AG08395 (cell line): Measurements from ENCODE around the gene FDXACB1.

ENCODE experiments used
- DNase-seq: peaks from one replicate; pipeline ENCODE4 v3.0.0; 2012; ENCODE audit warnings: mixed read lengths, low spot score

Gene FDXACB1, protein sequence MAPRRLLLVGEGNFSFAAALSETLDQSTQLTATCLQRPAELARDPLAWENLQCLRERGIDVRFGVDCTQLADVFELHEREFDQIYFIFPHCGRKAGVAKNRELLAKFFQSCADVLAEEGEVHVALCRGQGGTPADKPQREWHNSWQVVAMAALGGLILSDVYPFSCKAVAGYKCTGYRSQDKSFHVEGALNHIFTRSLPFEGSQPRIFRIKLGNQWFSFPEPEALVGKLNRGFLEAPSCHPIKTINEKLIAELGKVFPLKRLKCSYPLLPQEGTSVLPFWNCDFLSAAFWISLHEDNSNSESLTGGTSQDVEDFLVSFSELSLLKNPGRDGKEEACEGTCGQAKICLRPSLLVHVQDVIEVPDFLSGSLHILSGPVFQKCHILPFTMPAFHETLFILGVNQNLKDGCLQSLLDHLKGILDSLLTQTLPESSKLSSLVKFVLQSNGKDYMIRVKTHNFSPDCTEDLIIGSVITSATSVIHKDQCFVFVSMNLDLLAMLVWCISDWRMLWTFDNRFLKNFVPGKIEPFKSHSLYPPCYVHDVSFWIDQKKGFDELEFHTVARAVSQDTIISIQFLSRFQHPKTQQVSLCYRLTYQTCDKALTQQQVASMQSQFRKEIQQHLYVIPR

DNA sequence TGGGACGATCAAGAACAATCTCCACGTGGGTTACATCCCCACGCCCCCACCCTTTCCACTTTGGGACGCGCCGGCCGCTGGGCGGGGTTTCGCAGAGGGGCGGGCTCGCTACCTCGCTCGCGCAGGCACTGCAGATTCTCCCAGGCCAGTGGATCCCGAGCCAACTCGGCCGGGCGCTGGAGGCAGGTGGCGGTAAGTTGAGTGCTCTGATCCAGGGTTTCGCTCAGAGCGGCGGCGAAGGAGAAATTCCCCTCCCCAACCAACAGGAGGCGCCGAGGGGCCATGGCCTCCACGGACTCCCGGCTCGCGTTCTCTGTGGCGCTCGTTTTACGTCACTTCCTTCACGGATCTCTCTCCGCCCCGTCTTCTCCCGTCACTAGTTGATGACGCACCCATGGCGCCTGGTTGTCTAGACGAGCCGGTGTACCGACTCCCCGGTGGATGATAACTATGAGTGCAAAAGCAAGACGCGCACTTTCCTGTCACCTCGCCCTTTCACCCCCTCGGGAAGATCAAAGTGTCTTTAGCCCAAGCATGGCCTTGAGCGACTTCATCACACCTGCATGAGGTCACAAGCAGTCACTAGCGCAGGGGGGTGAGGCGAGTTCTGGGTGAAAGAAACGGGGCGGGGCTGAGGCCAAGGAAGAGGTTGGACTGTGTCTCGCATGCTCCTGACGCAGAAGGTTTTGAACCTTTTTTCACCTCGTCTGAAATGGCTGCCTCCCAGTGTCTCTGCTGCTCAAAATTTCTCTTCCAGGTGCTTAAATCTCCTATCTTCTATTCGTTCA lies at the start of gene FDXACB1, which contains the start of gene CFAP68:
FDXACB1 (minus strand) TSS at position 317 of the 788 bp plus-strand sequence; CDS start at position 284, 33 bp downstream.
CFAP68 (plus strand) TSS at position 693 of the 788 bp plus-strand sequence; CDS start at position 713, 20 bp downstream.
- peak; percentile 97 for DNase-seq

DNA sequence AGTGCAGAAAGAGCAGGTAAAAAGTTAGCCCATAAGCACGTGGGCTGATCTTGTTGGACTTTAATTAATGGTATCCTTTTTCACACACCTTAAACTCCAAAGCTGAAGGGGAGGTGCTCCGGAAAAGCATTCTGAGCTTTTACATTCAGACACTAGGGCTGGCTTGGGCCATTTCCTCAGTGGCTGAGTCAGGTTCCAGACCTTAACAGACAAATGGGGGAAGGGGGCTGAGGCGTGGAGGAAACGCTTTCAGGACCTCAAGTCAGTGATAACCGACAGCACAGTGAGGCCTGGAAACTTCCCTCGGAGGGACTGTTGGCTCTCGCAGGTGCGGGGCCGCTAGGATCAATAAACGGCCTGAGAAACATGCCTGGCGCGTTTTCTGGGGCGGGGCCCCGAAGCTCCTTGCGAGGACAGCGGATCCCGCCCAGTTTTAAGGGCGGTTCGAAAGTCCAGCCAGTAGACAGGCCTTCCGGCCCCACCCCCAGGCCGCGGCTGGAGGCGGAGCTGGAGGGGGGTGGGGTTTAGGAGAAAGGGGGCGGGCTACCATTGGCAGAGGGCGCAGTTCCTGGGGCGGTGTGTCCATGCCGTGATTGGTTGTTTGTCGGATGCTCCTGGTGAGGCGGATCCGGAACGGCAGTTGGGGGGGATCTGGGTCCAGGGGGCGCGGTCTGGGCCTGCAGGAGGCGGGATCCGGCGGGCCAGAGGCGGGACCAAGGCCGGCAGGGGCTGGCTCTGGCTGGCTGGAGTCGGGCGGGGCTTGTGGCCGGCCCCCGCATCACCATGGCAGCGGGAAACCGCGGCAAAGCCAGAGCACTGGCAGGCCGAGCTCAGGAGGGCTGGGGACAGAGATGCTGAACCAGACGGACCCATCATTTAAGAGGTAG lies 47.8 kb upstream of the FDXACB1 start:
- peak; percentile 98 for DNase-seq

DNA sequence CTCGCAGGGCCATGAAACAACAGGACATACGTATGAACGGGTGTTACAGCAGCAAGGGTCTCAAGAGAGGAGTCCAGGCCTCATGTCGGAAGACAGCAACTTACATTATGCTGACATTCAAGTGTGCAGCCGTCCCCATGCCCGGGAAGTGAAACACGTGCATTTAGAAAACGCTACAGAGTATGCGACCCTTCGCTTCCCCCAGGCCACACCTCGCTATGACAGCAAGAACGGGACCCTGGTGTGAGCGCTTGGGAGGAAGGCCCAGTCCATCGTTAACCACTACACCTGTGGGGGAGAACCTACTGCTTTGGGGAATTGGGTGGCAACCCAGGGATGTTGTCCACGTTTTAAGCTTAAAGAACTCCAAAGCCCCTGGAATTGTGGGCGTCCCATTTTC lies 47.0 kb upstream of the FDXACB1 start:
- DNase-seq: no peak

DNA sequence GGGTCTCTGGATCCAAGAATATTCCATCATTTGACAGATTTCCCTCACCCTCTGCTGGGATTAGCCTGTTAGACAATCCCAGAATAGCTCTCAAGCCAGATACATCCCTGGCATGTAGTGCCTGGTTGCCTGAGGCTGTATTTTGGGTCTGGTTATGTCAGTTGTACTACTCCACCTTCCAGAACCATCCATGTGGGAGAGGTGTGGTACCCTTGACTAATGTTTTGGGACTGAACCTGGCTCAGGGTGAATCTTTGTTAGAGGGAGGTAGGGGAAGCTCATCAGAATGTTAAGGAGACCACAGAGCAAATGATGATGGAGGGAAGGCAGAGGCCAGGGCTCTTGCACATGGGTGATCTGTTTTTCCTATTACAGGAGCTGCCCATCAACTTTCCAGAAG lies 45.0 kb upstream of the FDXACB1 start:
- DNase-seq: no peak

DNA sequence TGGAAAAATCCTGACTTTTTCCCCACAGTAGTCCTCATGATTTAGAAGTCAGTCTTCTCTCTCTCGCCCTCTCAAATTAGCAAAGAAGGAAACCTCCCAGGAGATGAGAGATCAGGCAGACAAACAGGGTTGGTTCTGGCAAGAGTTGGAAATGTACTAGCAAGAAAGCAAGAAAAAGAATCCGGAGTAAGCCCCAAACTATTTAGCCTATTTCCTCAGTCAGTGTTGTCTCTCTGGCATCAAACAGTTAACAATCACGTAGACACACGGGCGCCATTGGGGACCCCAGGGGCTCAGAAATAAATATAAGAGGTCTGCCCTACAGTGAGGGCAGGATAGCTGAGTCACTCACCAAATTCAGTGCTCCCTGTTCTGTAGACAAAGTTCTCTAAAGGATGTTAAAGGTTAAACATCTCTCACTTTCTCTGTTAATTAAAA lies 44.4 kb upstream of the FDXACB1 start:
- peak; percentile 35 for DNase-seq

DNA sequence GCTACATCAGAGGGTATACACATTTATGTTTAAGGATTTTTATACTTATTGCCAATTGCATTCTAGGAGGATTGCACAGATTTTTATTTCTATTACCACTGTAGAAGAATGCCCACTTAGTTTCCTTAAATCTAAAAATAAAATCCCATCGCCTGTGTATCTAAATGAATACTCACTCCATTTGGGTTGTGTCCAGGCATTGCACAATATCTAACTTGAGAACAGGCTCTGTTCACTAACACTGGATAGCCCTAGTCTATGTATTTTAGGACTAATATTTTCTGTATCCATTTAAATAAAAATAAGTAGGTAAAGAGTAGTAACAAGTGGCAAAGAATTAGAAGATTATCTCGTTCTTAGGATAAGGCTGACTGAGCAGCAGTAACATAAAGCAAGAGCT lies 43.8 kb upstream of the FDXACB1 start:
- peak; percentile 70 for DNase-seq

DNA sequence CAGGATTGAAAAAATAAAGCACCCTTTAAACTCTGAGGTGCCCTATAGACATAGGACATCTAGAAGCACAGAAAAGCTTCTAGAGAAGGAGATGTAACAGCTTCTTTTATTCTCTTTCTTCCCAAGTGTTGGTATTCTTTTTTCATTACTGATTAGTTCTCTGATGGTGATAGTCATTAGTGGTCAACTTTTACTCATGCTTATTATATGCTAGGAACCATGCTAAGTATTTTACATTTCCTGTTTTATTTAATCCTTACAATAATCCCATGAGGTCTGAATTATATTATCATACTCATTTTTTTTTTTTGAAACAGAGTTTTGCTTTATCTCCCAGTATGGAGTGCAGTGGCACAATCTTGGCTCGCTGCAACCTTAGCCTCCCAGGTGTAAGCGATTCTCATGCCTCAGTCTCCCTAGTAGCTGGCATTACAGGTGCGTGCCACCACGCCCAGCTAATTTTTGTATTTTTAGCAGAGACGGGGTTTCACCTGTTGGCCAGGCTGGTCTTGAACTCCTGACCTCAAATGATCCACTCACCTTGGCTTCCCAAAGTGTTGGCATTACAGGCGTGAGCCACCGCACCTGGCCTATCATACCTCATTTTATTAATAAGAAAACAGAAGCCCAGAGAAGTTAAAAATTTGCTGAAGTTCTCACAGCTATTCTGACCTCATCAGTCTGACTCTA lies 42.7 kb upstream of the FDXACB1 start:
- DNase-seq: no peak

DNA sequence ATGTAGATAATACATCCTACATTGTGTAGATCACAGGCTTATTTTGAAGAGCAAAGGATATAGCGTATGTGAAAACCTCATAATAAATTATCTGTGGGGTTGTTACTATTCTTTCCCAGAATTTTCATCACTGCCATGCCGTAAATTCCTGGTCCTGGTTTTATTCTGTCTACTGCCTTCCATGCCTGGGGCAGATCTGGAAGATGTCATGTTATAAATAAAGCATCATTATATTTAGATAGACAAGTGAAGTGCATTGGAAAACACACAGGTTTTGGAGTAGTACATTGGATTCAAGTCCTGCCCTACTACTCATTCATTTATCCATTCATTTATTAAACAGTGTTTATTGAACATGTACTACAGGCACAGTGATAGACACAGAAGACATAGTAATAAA lies 41.9 kb upstream of the FDXACB1 start:
- DNase-seq: no peak

DNA sequence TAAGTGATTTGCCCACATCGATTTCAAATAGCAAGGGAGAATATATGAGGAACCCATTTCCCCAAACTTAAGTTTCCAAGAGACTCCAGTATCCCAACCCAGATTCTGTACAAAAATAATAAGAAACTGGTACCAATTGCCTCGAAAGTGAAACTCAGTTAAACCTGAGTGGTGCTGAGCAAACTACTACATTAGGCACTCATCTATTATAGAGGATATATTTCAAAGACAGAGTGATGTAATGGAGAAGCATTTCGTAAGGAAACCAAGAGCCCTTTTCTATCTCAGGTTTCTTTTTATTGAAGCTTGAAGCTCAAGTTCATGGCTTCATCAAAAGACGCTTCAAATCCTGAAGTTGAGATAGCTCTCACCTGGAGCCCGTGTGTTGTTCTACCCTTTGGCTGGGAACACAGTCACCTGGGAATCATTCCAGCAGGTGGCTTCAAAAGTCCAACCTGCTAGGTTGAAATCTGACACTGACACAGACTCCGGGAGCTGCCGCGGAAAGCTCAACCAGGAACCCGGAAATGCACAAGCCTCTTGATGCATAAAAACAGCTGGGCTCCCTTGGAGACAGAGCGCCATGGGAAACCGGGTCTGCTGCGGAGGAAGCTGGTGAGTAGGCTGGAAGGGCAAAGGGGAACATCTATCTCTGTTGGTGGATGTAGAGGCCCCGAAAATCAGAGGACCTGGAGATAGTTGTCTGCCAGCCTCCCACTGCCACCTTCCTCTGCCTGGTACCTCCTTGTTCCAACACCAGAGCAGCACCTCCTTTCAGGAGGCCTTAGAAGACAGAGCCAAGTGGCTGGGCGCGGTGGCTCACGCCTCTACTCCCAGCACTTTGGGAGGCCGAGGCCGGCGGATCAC lies 39.7 kb upstream of the FDXACB1 start, which contains the start of gene C11orf52:
C11orf52 (plus strand) TSS at position 524 of the 867 bp plus-strand sequence; CDS start at position 584, 60 bp downstream.
- DNase-seq: no peak

DNA sequence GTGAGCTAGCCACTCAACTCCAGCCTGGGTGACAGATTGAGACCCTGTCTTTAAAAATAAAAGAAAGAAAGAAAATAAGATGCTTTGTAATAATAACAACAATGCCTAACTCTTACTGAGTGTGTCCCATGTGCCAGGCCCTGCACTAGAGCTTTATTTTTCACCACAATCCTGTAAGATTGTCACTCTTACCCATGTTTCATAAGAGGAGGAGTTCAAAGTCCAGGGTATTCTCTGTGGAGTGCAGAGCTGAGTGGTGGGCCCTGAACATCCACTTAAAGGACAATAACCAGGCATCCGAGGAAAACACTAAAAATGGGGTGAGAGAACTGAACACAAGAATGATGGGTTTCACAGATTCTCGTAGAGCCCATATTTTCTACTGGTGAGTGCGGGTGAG lies 38.8 kb upstream of the FDXACB1 start:
- no peak for DNase-seq

DNA sequence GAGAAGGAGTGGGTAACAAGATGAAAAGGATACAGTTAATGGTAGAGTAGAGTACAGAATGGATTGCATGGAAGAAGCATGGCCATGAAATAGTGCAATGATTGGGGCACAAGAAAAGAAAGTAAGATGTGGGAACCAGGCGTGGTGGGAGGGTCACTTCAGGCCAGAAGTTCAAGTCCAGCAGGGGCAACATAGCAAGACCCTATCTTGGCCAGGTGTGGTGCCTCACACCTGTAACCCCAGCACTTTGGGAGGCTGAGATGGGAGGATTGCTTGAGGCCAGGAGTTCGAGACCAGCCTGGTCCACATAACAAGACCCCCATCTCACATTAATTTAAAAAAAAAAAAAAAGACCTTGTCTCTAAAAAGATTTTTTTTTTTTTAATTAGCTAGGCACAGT lies 38.3 kb upstream of the FDXACB1 start:
- DNase-seq: no peak

DNA sequence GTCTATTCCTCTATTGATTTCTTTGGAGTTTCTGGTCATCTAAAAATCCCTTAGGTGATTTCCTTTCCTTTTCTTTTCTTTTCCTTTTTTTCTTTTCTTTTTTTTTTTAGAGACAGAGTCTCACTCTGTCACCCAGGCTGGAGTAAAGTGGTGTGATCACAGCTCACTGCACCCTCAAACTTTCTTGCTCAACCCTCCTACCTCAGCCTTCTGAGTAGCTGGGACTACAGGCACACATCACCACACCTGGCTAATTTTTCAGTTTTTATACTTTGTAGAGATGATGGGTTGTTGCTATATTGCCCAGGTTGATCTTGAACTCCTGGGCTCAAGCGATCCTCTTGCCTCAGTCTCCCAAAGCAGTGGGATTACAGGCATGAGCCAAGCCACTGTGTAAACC lies 37.8 kb upstream of the FDXACB1 start:
- no peak for DNase-seq

DNA sequence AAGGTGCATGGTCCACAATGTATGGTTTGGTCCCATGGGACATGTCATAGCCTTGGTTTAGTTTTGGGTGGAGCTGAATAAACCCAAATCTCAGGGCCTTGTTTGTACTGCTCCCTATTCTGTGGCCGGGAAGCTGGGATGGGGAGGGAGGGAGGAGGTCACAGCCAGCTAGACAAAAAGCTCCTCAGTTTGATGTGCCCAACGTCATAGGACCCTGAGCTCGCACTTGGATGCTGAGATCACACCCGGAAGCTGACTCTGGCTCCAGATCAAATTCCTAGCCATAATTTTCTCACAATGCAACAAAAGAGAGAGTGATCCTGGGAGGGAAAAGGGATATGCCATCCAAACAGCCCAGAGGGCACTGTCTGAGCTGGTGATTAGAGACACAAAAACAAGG lies 35.0 kb upstream of the FDXACB1 start:
- peak; percentile 85 for DNase-seq

DNA sequence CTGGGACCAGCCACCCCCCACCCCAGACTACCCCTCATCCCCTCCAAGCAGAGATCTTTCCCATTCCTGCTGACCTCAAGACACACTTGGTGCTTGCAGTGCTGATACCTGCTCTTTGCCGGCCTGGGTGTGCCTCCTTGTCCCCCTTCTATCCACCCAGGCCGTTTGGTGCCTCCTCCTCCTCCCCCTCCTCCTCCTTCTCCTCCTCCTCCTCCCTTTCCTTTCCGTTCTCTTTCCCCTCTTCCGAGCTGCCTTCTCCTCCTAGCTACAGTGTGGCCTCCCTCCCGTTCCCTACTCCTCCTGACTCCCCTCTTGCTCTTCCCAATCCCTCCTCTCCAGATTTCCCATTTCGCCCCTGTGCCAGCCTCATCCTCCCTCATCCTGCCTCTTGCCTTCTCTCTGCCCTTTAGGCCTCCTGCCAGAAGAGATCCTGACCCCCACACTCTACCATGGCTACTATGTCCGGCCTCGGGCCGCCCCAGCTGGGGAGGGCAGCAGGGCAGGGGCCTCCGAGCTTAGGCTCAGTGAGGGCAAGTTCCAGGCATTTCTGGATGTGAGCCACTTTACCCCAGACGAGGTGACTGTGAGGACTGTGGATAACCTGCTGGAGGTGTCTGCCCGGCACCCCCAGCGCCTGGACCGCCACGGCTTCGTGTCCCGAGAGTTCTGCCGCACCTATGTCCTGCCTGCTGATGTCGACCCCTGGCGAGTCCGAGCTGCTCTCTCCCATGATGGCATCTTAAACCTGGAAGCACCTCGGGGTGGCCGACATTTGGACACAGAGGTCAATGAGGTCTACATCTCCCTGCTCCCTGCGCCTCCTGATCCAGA lies 34.3 kb upstream of the FDXACB1 start:
- peak; percentile 19 for DNase-seq

DNA sequence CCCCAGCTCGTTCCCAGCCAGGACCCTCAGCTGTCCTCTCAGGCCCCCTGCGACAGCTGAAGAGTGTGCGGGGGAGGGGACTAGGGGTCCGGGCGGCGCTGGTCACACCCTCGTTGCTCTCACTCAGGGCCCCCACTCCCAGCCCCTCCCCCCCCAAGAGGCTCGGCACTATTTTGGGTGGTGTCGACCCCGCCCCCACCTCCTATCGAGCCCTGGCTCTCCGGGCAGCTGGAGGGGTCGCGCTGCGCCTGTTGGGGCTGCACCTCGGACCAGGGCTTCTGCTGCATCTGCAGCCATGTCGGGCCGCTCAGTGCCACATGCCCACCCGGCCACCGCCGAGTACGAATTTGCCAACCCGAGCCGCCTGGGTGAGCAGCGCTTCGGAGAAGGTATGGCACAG lies 33.6 kb upstream of the FDXACB1 start, which contains the start of gene HSPB2:
HSPB2 (plus strand) TSS at position 200 of the 400 bp plus-strand sequence; CDS start at position 296, 96 bp downstream.
- DNase-seq: no peak

DNA sequence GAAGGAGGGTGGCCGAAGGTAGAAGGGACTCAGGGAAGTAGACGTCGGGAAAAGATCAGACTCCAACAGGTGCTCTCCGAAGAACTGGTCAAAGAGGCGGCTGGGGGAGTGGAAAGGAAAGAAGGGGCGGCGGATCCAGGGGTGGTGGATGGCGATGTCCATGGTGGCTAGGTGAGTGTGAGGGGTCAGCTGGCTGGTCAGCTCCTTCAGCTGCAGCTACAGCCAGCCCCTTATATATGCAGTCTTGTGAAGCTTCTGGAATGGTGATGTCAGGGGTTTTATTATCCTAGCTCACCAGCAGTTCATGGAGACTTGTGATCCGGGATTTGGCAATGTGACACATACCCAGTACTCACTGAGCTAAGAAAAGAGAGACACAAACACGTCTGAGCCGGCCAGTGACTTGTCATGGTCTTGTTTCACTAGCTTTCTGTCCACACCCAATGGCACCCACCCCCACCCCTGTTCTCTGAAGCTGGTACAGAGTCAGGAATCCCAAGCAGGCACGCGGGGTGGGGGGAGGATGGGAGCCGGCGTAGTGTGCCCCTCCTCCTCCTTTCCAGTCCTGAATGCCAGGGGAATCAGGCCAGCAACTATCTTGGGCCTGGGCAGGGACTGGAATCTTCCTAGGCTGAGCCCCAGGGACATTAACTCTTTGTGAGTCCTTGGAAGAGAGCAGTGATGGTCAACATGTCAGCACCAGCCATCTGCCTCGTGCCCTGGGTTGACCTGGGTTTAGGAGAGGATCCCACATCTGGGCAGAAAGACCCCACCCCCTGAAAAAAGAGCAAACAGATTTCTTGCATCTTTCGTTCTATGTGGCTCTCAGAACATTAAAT lies 32.8 kb upstream of the FDXACB1 start, which contains the start of gene CRYAB:
CRYAB (minus strand) TSS at position 208 of the 839 bp plus-strand sequence; CDS start at position 162, 46 bp downstream.
- peak; percentile 92 for DNase-seq
